ENCODE data around the gene EME1. TPM values are rescaled to one million over a fixed set of nuclear protein-coding genes. Genes with fewer than 3 reads are reported as not detected.
A peak's percentile ranks its signal among the peaks of the same experiment; 100 is the strongest.

Gene EME1
- total and polyA plus RNA-seq, 2 of the 13 experiments (the other 11 are each of a cell fraction or from before 2014, with no cell fraction given) = 20.7 to 24.6 TPM

- TF ChIP-seq ZNF407 (CRISPR knock-in tag; IDR thresholded peaks at IDR 0.05; ENCODE audit: not compliant biosample characterization) (no peak), E2F1 (CRISPR knock-in tag; IDR thresholded peaks at IDR 0.05) (no peak), NR2F6 (IDR thresholded peaks at IDR 0.05) (no peak), NR2F6 (CRISPR knock-in tag; IDR thresholded peaks at IDR 0.05) (peak; percentile 53; the same call in 1 of the 2 replicates), ZNF550 (CRISPR knock-in tag; IDR thresholded peaks at IDR 0.05; ENCODE audit: borderline replicate concordance) (no peak), ELK4 (CRISPR knock-in tag; IDR thresholded peaks at IDR 0.05; ENCODE audit: borderline replicate concordance) (no peak), SATB2 (CRISPR knock-in tag; IDR thresholded peaks at IDR 0.05) (no peak), SETDB1 (CRISPR knock-in tag; IDR thresholded peaks at IDR 0.05; ENCODE audit: borderline replicate concordance) (no peak), TCF7L2 (IDR thresholded peaks at IDR 0.05; ENCODE audit: low read depth, low read length) (no peak), ZNF770 (CRISPR knock-in tag; IDR thresholded peaks at IDR 0.05) (peak; percentile 88), MBD4 (IDR thresholded peaks at IDR 0.05; ENCODE audit: borderline replicate concordance, low read length) (0 out of 2 replicates have a peak, but pooled peaks have one; percentile 9), RARA (CRISPR knock-in tag; IDR thresholded peaks at IDR 0.05) (peak; percentile 36; the same call in 1 of the 2 replicates), HNRNPUL1 (IDR thresholded peaks at IDR 0.05; ENCODE audit: low read depth, low read length) (no peak), ZNF18 (CRISPR knock-in tag; IDR thresholded peaks at IDR 0.05; ENCODE audit: insufficient replicate concordance) (no peak)
These were observed 48.5 kb downstream of the EME1 start (continued) for GRCh38 chr17:50421308-50422051.
